IPS DF 19.7 (cell line): Measurements from ENCODE around the gene MMP26.
"Not testable (repeated sequence)": the region's sequence is repeated elsewhere in the genome, so short reads cannot be mapped to it uniquely, and the experiment has no call there.

Experiments
- DNase-seq: peaks from one replicate; pipeline ENCODE4 v3.0.0-alpha.2; 2013; ENCODE audit warnings: low read depth, low spot score

Gene MMP26

DNA sequence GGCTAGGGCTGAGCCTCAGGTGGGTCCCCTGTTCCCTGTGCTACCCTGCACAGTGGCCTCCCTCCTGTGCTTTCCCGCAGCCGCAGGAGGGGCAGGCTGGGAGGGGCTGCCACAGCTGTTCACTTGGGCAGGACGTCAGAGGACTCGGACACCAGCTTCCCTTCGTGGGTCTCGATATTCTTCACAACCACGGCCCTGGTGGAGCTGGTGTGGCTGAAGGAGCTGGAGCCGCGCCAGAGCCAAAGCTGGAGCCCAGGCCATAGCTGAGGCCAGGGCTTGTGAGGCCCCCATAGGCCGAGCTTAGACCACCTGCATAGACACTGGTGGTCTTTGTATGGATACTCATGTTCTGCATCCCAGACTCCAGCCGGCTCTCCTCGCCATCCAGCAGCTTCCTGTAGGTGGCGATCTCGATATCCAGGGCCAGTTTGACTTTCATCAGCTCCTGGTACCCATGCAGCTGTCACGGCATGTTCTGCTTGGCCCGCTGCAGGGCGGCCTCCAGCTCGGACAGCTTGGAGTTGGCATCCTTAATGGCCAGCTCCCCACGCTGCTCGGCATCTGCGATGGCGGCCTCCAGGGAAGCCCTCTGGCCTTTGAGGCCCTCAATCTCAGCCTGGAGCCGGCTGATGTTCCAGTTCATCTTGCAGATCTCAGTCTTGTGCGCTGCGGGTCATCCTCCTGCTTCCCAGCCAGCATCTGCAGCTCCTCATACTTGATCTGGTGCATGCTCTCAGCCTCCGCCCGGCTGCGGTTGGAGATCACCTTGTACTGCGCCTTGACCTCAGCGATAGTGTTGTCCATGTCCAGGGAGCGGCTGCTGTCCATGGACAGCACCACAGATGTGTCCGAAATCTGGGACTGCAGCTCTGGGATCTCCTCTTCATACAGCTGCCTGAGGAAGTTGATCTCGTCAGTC lies 18.3 kb downstream of the MMP26 start:
- not testable (repeated sequence) for DNase-seq

- DNase-seq = no peak
Measured at GRCh38 chr11:4727171-4727570, 22.6 kb downstream of the MMP26 start.

DNA sequence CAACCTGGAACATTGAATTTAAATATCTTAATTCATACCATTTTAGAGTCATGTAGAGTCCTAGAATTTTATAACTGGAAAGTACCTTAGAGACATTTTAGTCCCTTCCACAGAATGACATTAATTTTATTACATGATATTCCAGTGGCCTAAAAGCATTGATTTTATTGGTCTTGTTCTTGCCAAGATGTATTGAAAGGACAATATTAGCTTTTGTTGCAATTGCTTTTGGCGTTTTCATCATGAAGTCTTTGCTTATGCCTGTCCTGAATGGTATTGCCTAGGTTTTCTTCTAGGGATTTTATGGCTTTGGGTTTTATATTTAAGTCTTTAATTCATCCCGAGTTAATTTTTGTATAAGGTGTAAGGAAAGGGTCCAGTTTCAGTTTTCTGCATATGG lies 36.2 kb downstream of the MMP26 start:
- DNase-seq = no peak

GRCh38 chr11:4748438-4748837 lies 43.9 kb downstream of the MMP26 start:
- no peak for DNase-seq

DNA sequence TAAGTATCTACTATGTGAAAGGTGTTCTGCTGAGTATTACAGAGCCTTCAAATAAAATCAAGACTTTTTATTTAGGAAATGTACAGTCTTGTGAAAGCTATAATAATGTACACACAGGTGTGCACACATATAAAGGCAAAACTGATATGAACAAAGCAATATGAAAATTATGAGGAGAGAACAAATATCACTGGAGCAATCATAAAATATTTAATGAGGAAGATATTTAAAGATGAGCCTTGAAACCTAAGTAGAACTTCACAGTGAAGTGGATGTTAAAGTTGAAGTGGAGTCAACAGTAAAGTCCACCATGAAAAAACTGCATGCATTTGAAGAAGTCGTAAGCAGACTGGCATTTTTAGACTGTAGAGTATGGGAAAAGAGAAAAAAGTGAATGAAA lies 46.6 kb downstream of the MMP26 start:
- DNase-seq = no peak
